Kasumi-1 (cell line): ENCODE results near the gene HLA-DRB1.
"Not testable (repeated sequence)": the region's sequence is repeated elsewhere in the genome, so short reads cannot be mapped to it uniquely, and the experiment has no call there.

ENCODE experiments used
- DNase-seq, 2 experiments: peaks; one replicate each; lab custom pipeline; 2025; lab: John Stamatoyannopoulos, UW

The HLA-DRB1 gene

GRCh38 chr6:32609391-32609730 lies 19.7 kb upstream of the HLA-DRB1 start:
- no peak for DNase-seq

GRCh38 chr6:32608362-32608761 lies 18.7 kb upstream of the HLA-DRB1 start:
- no peak for DNase-seq

DNA sequence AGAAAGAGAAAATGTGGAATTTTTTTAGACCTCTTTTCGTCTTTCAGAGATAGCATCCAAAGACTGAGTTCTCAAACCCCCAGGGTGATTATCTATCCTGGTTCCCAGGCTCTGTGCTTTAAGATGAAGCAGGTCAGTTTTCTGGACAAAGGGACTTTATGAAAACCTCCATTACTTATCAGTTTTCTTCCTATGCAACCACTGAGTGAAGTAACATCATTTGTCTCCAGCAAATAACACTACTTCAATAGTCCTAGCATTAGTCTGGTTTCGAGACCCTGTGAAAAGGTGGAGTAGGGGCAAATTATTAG lies 18.3 kb upstream of the HLA-DRB1 start:
- no peak for DNase-seq

DNA sequence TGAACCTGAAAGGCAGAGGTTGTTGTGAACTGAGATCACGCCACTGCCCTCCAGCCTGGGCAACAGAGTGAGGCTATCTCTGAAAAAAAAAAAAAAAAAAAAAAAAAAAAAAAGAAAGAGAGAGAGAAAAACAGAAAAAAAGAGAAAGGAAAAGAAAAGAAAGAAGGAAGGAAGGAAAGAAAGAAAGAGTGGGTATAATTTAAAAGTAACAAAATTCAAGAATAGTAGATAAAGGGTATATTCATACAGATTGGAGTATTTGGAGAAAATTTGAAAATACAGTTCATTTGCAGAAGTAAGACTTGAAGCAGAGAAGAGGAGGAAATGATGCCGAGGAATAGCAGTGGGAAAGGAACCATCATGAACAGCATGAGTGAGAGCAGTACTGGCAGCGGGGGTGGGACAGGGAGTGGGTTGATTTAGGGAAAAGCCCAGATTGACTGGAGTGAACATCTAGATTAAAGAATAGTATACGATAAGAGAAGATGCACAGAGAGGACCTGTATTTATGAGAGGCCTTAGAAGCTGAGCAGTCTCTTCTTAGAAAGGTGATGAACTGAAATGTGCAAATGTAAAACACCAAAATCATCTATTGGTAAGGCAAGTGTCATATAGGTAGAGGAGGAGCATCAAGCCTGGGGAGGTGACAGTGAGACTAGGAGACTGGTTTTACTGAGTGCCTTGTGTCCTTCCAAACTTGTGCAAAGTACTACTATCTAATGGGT lies 17.8 kb upstream of the HLA-DRB1 start:
- no peak for DNase-seq

DNA sequence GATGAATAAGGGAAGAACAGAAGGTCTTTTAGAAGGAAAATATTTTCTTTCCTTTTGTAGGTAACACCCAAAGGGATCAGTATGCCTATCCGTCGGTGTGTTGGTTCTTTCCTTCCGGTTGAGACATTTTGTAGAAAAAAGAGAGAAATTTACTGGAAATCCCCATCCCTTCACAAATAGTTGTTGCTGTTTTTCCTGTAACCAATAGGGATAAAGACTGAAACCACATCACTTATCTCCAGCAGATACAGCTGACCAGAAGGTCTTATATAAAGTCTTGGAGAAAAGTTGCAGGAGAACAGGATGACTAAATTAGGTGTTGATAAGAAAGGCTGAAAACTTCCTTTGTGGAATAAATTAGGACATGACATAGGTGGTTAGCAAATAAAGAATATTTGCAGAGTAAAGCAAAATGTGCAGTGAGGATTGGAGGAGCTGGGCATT lies 14.8 kb upstream of the HLA-DRB1 start:
- DNase-seq = no peak

GRCh38 chr6:32603888-32604287 lies 14.2 kb upstream of the HLA-DRB1 start:
- DNase-seq = peak in 1 of 2 experiments; percentile 18

DNA sequence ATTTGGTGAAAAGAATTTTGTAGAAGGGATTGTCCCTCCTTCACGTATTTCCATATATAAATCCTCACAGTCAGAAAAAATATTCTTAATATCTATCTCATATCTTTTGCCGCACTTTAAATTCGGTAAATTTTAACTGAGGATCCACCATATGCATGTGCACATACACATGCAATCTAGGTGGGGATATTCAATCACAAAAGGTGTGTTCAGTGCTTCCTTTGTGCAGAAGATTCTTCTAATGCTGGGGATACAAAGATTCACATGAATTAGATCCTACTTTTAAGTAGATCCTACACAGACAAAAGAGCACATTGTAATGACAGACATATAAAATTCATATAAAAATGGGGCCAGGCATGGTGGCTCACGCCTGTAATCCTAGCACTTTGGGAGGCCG lies 13.6 kb upstream of the HLA-DRB1 start:
- DNase-seq = no peak

DNA sequence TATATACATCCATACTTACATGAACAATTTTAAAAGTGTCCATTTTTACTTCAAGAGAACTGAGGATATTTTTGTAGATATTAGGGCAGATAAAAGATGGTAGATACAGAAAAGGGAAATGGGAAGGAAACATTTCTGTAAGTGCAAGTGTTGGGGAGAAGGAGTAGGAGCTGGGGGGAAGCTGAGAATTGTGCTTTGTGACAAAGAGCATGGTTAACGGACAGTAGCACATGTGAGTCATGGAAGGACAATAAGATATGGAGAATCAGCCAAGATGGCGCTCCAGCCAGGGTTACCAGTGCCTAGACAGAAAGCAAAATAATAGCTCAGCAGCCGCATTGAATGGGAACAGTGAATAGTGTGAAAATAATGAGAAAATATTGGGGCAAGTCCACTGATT lies 12.7 kb upstream of the HLA-DRB1 start:
- DNase-seq = no peak

- DNase-seq = no peak
Measured at GRCh38 chr6:32597024-32597423, 7.4 kb upstream of the HLA-DRB1 start.

DNA sequence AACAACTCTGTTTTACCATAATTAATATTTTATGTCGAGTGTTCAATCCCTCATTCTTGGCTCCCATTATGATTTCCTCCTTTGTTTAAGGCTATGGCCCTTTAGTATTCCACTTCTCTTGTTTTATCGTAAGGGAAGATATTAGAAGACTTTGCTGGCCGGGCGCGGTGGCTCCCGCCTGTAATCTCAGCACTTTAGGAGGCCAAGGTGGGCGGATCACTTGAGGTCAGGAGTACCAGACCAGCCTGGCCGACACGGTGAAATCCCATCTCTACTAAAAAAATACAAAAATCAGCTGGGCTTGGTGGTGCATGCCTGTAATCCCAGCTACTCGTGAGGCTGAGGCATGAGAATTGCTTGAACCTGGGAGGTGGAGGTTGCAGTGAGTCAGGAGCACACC lies 1.1 kb upstream of the HLA-DRB1 start:
- not testable (repeated sequence) for DNase-seq

GRCh38 chr6:32588156-32588555 lies 1.5 kb downstream of the HLA-DRB1 start:
- DNase-seq = no peak

- DNase-seq = no peak
Measured at GRCh38 chr6:32583527-32583898, 6.1 kb downstream of the HLA-DRB1 start.

GRCh38 chr6:32581315-32582095 lies 8.1 kb downstream of the HLA-DRB1 start:
- no peak for DNase-seq

- no peak for DNase-seq
Measured at GRCh38 chr6:32580593-32580992, 9.1 kb downstream of the HLA-DRB1 start.

GRCh38 chr6:32578962-32579361 lies 10.7 kb downstream of the HLA-DRB1 start:
- DNase-seq = no peak

DNA sequence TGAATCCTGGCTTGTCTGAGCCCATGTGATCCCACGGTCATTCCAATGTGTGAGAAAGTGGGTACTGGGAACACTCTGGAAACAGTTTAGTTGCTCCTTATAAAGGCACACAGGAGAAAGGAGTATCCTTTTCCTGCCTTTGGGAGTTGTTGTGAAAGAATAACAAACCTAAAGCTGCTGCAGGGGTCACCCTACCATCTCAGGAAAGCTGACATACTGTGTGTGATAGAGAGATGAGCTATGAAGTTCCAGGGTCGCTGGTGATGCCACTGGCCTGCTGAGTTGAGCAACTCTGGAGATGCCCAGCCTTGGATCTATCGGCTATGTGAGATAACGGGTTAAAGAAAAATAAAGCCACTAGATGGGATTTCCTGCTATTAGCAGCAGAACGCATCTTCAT lies 12.2 kb downstream of the HLA-DRB1 start:
- DNase-seq = not testable (repeated sequence)

DNA sequence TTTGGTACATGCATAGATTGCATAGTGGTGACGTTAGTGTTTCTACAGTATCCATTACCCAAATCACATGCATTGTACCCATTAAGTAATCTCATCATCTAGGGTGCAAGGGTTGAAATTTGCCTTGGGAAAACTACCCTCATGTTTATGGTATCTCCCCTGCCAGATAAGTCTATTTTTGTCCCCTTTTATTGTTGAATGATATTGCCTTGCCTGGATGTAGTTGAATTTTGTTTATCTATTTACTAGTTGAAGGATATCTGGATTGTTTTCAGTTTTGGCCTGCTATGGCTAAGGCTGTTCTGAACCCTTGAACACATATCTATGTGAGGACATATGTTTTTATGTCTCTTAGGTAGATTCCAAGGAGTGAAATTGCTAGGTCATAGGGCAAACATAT lies 13.4 kb downstream of the HLA-DRB1 start:
- DNase-seq = no peak

- no peak for DNase-seq
Measured at GRCh38 chr6:32570363-32570905, 19.2 kb downstream of the HLA-DRB1 start.

DNA sequence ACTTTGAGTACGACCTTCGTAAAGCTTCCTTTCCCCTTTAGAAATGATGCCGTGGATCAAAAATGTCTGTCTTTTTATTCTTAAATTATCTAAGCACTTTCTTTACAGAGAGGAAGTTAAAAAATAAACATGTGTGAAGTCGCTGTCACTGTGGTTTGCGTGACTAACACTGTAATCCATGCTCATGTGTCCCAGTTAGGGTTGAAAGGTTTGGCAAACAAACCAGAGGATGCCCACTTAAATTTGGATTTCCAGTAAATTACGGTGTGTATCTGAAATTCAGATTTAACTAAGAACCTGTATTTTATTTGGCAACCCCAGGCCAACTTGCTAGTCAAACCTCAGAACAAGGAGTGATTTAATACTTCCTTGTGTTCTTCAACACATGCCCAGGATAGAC lies 21.1 kb downstream of the HLA-DRB1 start:
- DNase-seq = no peak

GRCh38 chr6:32566957-32567356 lies 22.7 kb downstream of the HLA-DRB1 start:
- no peak for DNase-seq

DNA sequence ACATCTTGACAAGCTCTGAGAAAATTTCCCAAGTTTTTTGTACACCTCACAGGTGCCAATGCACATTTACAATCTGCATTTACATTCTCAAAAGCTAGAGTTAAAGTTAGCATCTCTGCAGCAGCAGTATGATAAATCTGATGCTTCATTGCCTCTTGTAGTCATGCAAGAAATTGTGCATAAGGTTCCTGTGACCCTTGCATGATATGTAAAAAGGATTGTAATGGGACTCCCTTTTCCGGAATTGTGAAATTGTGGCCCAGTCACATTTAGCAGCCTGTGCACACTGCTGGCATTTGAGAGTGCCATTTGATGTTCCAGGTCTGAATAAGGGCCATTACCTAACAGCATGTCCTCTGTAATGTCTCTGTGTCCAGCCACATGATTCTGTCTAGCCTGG lies 24.1 kb downstream of the HLA-DRB1 start:
- no peak for DNase-seq

DNA sequence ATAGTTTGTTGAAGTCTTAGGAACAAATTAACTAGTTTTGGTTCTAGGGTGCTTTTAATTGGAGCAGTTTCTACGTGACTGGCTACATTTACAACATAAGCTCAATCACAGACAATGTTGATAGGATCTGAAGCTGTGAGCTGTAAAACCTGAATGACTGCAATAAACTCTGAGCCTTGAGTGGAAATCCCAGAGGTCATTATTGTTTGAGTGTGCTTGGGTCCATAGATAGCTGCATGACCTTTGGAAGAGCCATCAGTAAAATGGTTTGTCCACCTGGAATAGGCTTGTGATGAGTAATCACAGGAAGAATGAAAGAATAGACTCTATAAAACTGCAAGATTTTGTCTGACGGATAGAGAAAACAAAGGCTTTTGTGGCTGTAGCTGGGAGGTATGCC lies 26.7 kb downstream of the HLA-DRB1 start:
- no peak for DNase-seq

DNA sequence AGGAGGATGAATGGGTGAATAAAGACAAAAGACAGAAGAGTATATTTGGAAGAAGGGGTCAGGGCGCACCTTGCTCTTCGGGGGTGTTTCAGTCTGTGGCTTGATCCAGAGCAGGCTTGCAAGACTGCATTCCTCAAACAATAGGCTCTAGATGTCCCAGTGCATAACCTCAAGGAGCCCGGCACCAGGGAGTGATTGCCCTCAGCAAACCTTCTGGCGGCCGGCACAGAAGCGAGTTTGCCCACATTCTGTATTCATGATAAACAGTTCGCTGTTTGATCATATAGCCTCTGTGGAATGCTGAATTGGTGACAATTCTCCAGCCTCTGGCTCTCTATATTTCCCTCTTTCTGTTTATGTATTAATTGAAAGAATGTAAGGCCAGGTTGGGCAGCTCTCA lies 29.9 kb downstream of the HLA-DRB1 start:
- no peak for DNase-seq
